Calu3 (cell line): ENCODE data around the gene MORN5. TPM values are rescaled to one million over a fixed set of nuclear protein-coding genes. Genes with fewer than 3 reads are reported as not detected.

ENCODE experiments used
- Bru-seq: library from RNA; stranded (reverse); fragments of 400-500 nt; gene quantifications from one replicate; lab custom pipeline; 2021; lab: Mats Ljungman, UMichigan
- BruChase-seq, 2 experiments: library from RNA; stranded (reverse); fragments of 400-500 nt; gene quantifications; one replicate each; lab custom pipeline; 2021; lab: Mats Ljungman, UMichigan
- BruUV-seq: library from RNA; stranded (reverse); fragments of 400-500 nt; replicated peaks from 2 replicates; lab custom pipeline; 2021; lab: Mats Ljungman, UMichigan
- CTCF ChIA-PET: fragments of 300-600 bp; sonication (Branson Sonifier 250); formaldehyde crosslinking; loops from one replicate; lab custom pipeline; 2022; ENCODE audit warnings: antibody characterized with exemption; lab: Charles Lee
- DNase-seq: peaks from one replicate; pipeline ENCODE4 v3.0.0; 2022
- H3K27ac Mint-ChIP-seq: one replicate; pipeline ENCODE4 v1.8.0; 2022; ENCODE audit warnings: mixed read lengths; ENCODE audit not compliant: unreplicated experiment
- H3K27me3 Mint-ChIP-seq: one replicate; pipeline ENCODE4 v1.8.0; 2022; ENCODE audit warnings: mixed read lengths; ENCODE audit not compliant: unreplicated experiment
- H3K36me3 Mint-ChIP-seq: one replicate; pipeline ENCODE4 v1.8.0; 2022; ENCODE audit warnings: mild to moderate bottlenecking, moderate library complexity, mixed read lengths; ENCODE audit not compliant: insufficient read depth, unreplicated experiment
- H3K4me1 Mint-ChIP-seq: one replicate; pipeline ENCODE4 v1.8.0; 2022; ENCODE audit warnings: mild to moderate bottlenecking, low read depth, mixed read lengths; ENCODE audit not compliant: unreplicated experiment
- H3K4me3 Mint-ChIP-seq: one replicate; pipeline ENCODE4 v1.8.0; 2022; ENCODE audit warnings: mild to moderate bottlenecking, low read depth, moderate library complexity, mixed read lengths; ENCODE audit not compliant: unreplicated experiment
- H3K9me3 Mint-ChIP-seq: one replicate; pipeline ENCODE4 v1.8.0; 2022; ENCODE audit warnings: low read depth, mixed read lengths; ENCODE audit not compliant: unreplicated experiment
- intact Hi-C: fragments of 100-400 bp; cut with micrococcal nuclease; formaldehyde crosslinking; loops from one replicate; pipeline ENCODE4 v1.10.0; 2022; ENCODE audit not compliant: unreplicated experiment
- long read RNA-seq: library from polyadenylated mRNA; stranded (forward); transcript quantifications from one replicate; pipeline ENCODE4 v2.0.0, GENCODE V29; 2022
- total RNA-seq: library from RNA; stranded (reverse); gene quantifications from 2 replicates; pipeline ENCODE4 v1.2.3, GENCODE V29; 2022
- TF ChIP-seq, protein P1 (sequence below): fragments of 200-600 bp; IDR thresholded peaks from one replicate; pipeline ENCODE4 v1.8.0; 2022; ENCODE audit warnings: antibody characterized with exemption; ENCODE audit not compliant: unreplicated experiment

The MORN5 gene
- total RNA-seq (not detected in 2 replicates), Bru-seq, nascent RNA (not detected), BruChase-seq, experiment 1, labeled RNA remaining after a 6-hour chase (not detected), BruChase-seq, experiment 2, labeled RNA remaining after a 2-hour chase (not detected)
- long read RNA-seq = 0 reads

DNA sequence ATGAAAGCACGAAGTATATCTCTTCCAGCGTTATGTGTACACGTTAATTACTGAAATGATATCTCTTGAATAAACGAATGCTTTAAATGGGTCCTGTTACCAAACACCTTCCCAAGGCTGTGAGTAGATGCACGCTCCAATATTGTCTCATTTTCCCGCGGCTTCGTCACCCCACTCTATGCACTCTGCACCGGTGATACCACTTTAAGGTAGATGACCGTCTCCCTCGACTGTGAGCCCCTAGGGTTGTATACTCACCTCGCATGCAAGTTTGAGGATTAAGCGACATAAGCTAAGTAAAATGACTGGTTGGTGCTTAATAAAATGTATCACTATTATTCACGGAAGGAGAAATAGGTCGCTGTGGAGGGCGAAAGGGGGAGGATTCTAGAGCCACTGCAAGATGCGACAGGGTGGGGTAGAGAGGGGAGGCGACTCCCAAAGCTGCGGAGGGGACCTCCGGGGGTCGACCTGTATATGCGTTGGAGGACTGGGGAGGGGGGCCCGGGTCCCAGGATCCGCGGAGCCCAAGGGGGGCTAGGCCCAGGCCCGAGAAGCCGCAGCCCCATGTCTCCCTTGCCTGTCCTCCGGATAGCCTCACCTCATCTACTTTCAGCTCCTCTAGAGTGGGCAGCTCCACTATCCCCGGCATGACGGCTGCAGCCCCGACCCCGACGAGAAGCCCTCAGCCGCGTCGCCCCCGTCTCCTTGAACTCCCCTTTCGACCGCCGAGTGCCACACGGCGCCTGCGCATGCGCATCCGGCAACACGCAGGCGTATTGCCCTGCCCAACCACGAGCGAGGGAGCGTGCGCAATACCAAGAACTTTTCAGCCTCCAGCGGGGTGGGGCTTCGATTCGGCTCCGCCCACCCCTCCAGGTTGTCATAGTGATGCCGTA is at the start of gene MORN5, which contains the start of gene NDUFA8:
Gene MORN5, plus strand, starts transcription at position 883 of the 899 bp plus-strand sequence. CDS start 65 bp downstream, outside the sequence.
Gene NDUFA8, minus strand, starts transcription at position 754 of the 899 bp plus-strand sequence. Its CDS starts 102 bp downstream, at position 652.
- peak; percentile 94 for DNase-seq
- CTCF ChIA-PET = interaction anchor here (0.5 kb wide), 1 partner anchor 672 kb away, joined by 6 read pairs; no protein-coding TSS in a partner anchor
- Mint-ChIP-seq H3K27me3 (peaks cover 43% of the 10 kb centered on the region), H3K4me1 (peaks cover 8% of the 10 kb centered on the region), H3K27ac (peak within 1 kb of the TSS; percentile 97), H3K9me3 (no peaks in the 10 kb centered on the region), H3K4me3 (peak within 1 kb of the TSS; percentile 99), H3K36me3 (peaks cover 12% of the 10 kb centered on the region)
- TF ChIP-seq, protein P1, sequence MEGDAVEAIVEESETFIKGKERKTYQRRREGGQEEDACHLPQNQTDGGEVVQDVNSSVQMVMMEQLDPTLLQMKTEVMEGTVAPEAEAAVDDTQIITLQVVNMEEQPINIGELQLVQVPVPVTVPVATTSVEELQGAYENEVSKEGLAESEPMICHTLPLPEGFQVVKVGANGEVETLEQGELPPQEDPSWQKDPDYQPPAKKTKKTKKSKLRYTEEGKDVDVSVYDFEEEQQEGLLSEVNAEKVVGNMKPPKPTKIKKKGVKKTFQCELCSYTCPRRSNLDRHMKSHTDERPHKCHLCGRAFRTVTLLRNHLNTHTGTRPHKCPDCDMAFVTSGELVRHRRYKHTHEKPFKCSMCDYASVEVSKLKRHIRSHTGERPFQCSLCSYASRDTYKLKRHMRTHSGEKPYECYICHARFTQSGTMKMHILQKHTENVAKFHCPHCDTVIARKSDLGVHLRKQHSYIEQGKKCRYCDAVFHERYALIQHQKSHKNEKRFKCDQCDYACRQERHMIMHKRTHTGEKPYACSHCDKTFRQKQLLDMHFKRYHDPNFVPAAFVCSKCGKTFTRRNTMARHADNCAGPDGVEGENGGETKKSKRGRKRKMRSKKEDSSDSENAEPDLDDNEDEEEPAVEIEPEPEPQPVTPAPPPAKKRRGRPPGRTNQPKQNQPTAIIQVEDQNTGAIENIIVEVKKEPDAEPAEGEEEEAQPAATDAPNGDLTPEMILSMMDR = no peak
- no TSS peak for BruUV-seq
- intact Hi-C loops = no loop called here

DNA sequence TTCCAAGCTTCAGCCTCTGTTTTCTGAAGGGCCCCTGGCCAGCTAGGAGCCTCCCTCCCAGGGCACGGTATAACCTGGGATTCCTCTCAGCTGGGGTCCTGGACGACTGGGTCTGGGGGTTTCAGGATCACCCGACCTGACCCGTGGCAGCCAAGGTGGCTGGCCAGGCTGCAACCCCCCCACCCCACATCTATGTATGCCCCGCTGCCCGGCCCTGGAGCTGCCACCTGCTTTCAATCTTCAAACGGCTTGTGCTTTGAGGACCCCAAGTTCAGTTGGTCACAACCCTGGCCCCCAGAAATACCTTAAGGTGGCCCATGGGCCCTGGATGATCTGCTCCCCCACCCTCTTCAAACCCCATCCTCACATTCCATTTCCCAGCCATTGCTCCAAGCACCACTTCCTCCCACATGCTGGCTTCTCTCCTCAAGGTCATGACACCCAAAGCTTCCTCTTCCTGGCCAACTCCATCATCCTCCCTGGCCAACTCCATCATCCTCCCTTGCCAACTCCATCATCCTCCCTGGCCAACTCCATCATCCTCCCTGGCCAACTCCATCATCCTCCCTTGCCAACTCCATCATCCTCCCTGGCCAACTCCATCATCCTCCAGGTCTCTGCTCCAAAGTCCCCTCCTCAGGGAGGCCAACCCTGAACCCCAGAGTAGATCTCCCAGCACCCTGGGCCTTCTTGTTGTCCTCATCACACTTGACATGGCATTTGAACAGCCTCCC is 49.4 kb upstream of the MORN5 start:
- TF ChIP-seq, protein P1 = no peak
- intact Hi-C loops = no loop called here

DNA sequence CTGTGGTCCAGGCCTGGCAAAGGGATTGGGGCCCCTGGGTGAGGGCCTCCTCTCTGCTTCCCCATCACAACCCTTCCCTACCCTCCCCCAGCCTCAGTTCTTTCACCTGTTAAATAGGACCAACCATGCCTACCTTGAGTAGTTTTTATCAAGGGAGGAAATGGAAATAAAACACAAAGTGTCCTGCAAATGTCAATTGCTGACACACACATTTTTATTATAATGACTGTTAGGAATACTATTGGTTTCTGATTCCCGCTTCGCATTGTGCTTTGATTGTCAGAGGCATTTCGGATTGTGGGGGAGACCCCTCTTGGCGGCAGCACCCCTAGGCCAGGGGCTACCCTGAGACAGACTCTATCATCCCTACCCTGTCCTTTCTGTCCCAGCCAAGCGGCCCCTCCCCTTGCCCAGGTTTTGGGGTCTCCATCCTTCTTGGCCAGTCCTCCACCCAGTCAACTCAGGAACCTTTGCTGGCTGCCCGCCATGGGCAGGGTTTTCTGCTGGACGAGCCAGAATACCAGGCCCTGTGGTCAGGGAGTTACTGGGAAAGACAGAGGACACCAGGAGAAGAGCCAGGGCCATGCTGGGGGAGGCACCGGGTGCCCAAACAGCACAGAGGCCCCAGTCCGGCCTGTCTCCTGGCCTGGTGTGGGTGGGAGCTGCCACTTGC is 48.2 kb upstream of the MORN5 start:
- Mint-ChIP-seq H3K27ac (no peak overlapping the region), H3K36me3 (no peaks in the 10 kb centered on the region), H3K4me1 (no peaks in the 10 kb centered on the region), H3K9me3 (no peaks in the 10 kb centered on the region), H3K4me3 (no peak overlapping the region), H3K27me3 (peaks cover 70% of the 10 kb centered on the region)
- intact Hi-C loops = no loop called here
- CTCF ChIA-PET = no interaction called here
- DNase-seq = no peak
- BruUV-seq = no TSS peak
- TF ChIP-seq, protein P1 = no peak

More for the DNA sequence above, 49.4 kb upstream of the MORN5 start:
- Mint-ChIP-seq H3K4me1 (no peaks in the 10 kb centered on the region), H3K27ac (no peak overlapping the region), H3K9me3 (no peaks in the 10 kb centered on the region), H3K36me3 (no peaks in the 10 kb centered on the region), H3K27me3 (peaks cover 60% of the 10 kb centered on the region), H3K4me3 (no peak overlapping the region)
- CTCF ChIA-PET = no interaction called here
- DNase-seq = no peak
- BruUV-seq = no TSS peak

DNA sequence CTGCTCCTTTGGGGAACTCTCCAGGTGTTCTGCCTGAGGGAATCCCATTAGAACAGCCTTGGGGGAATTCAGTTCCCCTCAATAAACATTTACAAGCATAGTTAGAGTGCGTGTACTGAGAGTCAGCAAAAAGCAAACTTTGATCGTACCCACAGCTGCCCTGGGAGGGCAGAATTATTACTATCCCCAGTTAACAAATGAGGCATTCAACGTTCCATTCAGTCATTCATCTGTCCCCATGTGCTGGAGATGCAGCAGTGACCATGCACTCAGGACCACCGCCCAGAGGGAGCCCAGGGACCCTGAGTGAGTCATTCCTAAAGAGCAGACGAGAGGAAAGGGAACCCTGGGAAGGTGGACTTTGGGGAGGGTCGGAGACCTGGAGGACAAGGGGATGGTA is 47.5 kb upstream of the MORN5 start:
- TF ChIP-seq, protein P1 = no peak
- DNase-seq = no peak
- Mint-ChIP-seq H3K4me3 (no peak overlapping the region), H3K4me1 (no peaks in the 10 kb centered on the region), H3K27ac (no peak overlapping the region), H3K9me3 (no peaks in the 10 kb centered on the region), H3K27me3 (peaks cover 67% of the 10 kb centered on the region), H3K36me3 (no peaks in the 10 kb centered on the region)
- CTCF ChIA-PET = no interaction called here
- BruUV-seq = no TSS peak
- intact Hi-C loops = no loop called here
